T-cell (primary cell): ENCODE data around the gene DNM3. TPM values are rescaled to one million over a fixed set of nuclear protein-coding genes. Genes with fewer than 3 reads are reported as not detected.

Source experiments
- ATAC-seq, 4 experiments: fragments of 200-7000 bp in 3 of 4; fragments of 150-1000 bp in 1 of 4; cut with Tn5 transposase; replicated peaks in 1 of 4; 1 replicate in 3 of 4; 2 replicates in 1 of 4; pipeline ENCODE4 v1.10.0; 2021; ENCODE audit warnings: moderate library complexity in 3 of 4, mild to moderate bottlenecking in 2 of 4, moderate number of reproducible peaks in 1 of 4
- CTCF ChIA-PET, 2 donors: fragments of 300-600 bp; sonication (Branson Sonifier 250); formaldehyde crosslinking; loops; one replicate each; lab custom pipeline; 2022; ENCODE audit warnings: antibody characterized with exemption in 2 of 2; lab: Charles Lee
- POLR2A ChIA-PET, 2 donors: fragments of 300-600 bp; sonication (Branson Sonifier 250); formaldehyde crosslinking; loops; one replicate each; lab custom pipeline; 2022; ENCODE audit warnings: antibody characterized with exemption in 2 of 2; lab: Charles Lee
- DNase-seq, 35 experiments: peaks; one replicate each; pipeline versions ENCODE4 v3.0.0 to v3.0.0-alpha.2; 2013 to 2023
- H3K27ac ChIP-seq: one replicate; pipeline ENCODE4 v1.5.1; 2013; ENCODE audit warnings: low read length
- H3K27me3 ChIP-seq, 2 experiments: replicated peaks in 1 of 2; 1 replicate in 1 of 2; 2 replicates in 1 of 2; pipeline versions ENCODE4 v1.6.1 to v1.7.0; 2013; ENCODE audit warnings: low read length in 1 of 2, mixed read lengths in 1 of 2; ENCODE audit not compliant: control insufficient read depth in 2 of 2, insufficient read depth in 2 of 2; ENCODE audit errors: extremely low read depth in 1 of 2
- H3K36me3 ChIP-seq, 2 donors: 1 replicate in 1 of 2; 2 replicates in 1 of 2; pipeline versions ENCODE4 v1.6.1 to v1.7.0; 2013; ENCODE audit warnings: low read length in 1 of 2; ENCODE audit not compliant: control insufficient read depth in 2 of 2, insufficient read depth in 1 of 2; ENCODE audit errors: extremely low read depth in 1 of 2
- H3K4me1 ChIP-seq, 2 experiments: 1 replicate in 1 of 2; 2 replicates in 1 of 2; pipeline versions ENCODE4 v1.6.1 to v1.7.0; 2013; ENCODE audit warnings: low read length in 2 of 2, mixed read lengths in 1 of 2; ENCODE audit not compliant: insufficient read depth in 2 of 2, control insufficient read depth in 1 of 2; ENCODE audit errors: extremely low read depth in 1 of 2
- H3K4me3 ChIP-seq, 2 donors: 1 replicate in 1 of 2; 2 replicates in 1 of 2; pipeline versions ENCODE4 v1.5.1 to v1.7.0; 2013; ENCODE audit warnings: mild to moderate bottlenecking in 2 of 2, low read length in 1 of 2, moderate library complexity in 1 of 2; ENCODE audit not compliant: control insufficient read depth in 1 of 2; ENCODE audit errors: extremely low read depth in 1 of 2
- H3K9me3 ChIP-seq: 2 replicates; pipeline ENCODE4 v1.7.0; 2013
- H3K27ac Mint-ChIP-seq, 2 donors: one replicate each; pipeline ENCODE4 v1.8.0; 2020 to 2021; ENCODE audit warnings: mild to moderate bottlenecking in 2 of 2, mixed read lengths in 2 of 2
- H3K27me3 Mint-ChIP-seq, 2 donors: one replicate each; pipeline ENCODE4 v1.8.0; 2021 to 2022; ENCODE audit warnings: mixed read lengths in 2 of 2
- H3K36me3 Mint-ChIP-seq: one replicate; pipeline ENCODE4 v1.8.0; 2021; ENCODE audit warnings: mixed read lengths
- H3K4me1 Mint-ChIP-seq, 3 donors: one replicate each; pipeline ENCODE4 v1.8.0; 2020 to 2022; ENCODE audit warnings: mixed read lengths in 3 of 3, mild to moderate bottlenecking in 1 of 3
- H3K4me3 Mint-ChIP-seq, 3 donors: one replicate each; pipeline ENCODE4 v1.8.0; 2020 to 2022; ENCODE audit warnings: mild to moderate bottlenecking in 3 of 3, mixed read lengths in 3 of 3, moderate library complexity in 3 of 3
- H3K9me3 Mint-ChIP-seq, 3 donors: one replicate each; pipeline ENCODE4 v1.8.0; 2020 to 2022; ENCODE audit warnings: mixed read lengths in 3 of 3
- WGBS: methylation state at CpG from one replicate; pipeline ENCODE4 v1.1.5; 2013; ENCODE audit warnings: missing lambda C conversion rate; ENCODE audit not compliant: insufficient coverage; 5-methylcytosine and 5-hydroxymethylcytosine counted together
- total RNA-seq, 35 experiments: library from RNA in 6 of 35; stranded (reverse) in 6 of 35; fragments of 120-200 nt in 1 of 35; gene quantifications; one replicate each; pipeline versions ENCODE4 v1.2.1 to v1.2.4 and lab custom pipeline; 2013 to 2026

Gene DNM3
- total RNA-seq, 5 donors from 2014 or later (not counting 1 experiment from before 2014, with no cell fraction given): 2.0 to 2.8 (median 2.4) TPM

DNA sequence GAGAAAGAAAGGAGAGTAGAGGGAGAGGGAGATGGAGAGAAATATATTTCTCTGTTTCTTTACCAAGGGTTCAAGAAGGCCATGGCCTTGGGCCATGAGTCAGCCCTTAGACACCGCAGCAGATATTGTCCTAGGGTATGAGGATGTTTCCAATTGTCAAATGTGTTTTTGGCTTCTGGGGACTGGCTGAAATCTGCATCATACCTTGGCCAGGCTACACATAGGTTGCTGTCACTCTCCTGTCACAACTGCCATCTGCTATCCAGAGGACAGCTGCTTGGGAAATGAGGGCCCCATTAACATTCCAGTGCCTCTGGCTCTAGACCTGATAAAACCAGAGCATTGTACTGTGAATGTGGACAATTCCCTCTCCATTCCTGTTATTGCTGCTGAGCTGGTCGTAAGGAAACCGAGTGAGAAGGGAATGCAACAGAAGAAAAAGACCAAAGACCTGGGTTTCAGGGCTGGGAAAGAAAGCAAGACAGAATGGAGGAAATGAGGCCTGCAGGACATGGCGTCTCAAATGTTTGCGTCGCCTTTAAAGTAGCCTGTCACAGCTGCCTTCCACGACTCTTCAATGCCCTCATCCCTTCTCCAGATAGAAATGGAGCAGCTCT is 611.3 kb downstream of the DNM3 start:
- Mint-ChIP-seq H3K9me3 (no peaks in the 10 kb centered on the region), H3K4me1 (peaks cover 18 to 23% (median 21%) of the 10 kb centered on the region in 3 donors), H3K27ac (no peak overlapping the region), H3K27me3 (peaks cover 2 to 6% of the 10 kb centered on the region in 2 donors), H3K4me3 (no peak overlapping the region), H3K36me3 (no peaks in the 10 kb centered on the region)
- Histone ChIP-seq H3K36me3 (no peaks in the 10 kb centered on the region), H3K9me3 (no peaks in the 10 kb centered on the region), H3K27ac (no peak overlapping the region), H3K4me1 (peaks cover 10 to 11% of the 10 kb centered on the region in 2 experiments), H3K4me3 (no peak overlapping the region), H3K27me3 (peaks cover 0 to 5% of the 10 kb centered on the region in 2 experiments)
- POLR2A ChIA-PET: no interaction called here
- WGBS: 91% methylated on average over 4 of the region's 7 CpGs
- CTCF ChIA-PET: interaction anchor here in 1 of 2 donors (1.5 kb wide), 1 partner anchor 80 kb away, joined by 3 read pairs; the partner anchor contains the start of gene SUCO
- ATAC-seq (no peak), DNase-seq (no peak)

DNA sequence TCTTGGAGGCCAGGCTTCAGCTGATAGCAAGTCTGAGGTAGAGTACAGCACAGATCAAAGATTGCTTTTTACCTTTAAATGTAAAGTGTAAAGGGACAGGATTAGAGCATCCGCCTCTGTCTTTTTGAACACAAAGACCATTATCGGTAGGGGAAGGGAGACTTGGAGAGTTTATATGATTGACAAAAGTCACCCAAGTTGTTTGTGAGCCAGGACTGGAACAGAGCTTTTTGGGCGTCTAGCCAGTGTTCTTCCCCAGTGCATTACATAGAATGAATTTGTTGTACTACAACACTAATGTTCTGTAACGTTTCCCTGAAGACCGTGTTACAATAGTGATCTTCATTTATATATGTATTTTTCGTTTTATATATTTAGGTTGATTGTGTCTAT is 611.9 kb downstream of the DNM3 start:
- H3K9me3 Mint-ChIP-seq: no peaks in the 10 kb centered on the region
- POLR2A ChIA-PET: no interaction called here
- CTCF ChIA-PET: interaction anchor here in 1 of 2 donors (1.5 kb wide), 1 partner anchor 80 kb away, joined by 3 read pairs; the partner anchor contains the start of gene SUCO
- WGBS: 100% methylated on average over 2 of the region's 6 CpGs
- H3K4me1 Mint-ChIP-seq: peaks cover 18 to 23% (median 21%) of the 10 kb centered on the region in 3 donors
- H3K27me3 ChIP-seq: peaks cover 0 to 5% of the 10 kb centered on the region in 2 experiments
- H3K27ac Mint-ChIP-seq: no peak overlapping the region
- no peaks in the 10 kb centered on the region for H3K9me3 ChIP-seq
- H3K27ac ChIP-seq: no peak overlapping the region
- H3K27me3 Mint-ChIP-seq: peaks cover 2 to 8% of the 10 kb centered on the region in 2 donors
- no peak for ATAC-seq
- peaks cover 10 to 11% of the 10 kb centered on the region in 2 experiments for H3K4me1 ChIP-seq
- no peaks in the 10 kb centered on the region for H3K36me3 ChIP-seq
- no peak for DNase-seq
- no peak overlapping the region for H3K4me3 Mint-ChIP-seq
- no peak overlapping the region for H3K4me3 ChIP-seq
- H3K36me3 Mint-ChIP-seq: no peaks in the 10 kb centered on the region

DNA sequence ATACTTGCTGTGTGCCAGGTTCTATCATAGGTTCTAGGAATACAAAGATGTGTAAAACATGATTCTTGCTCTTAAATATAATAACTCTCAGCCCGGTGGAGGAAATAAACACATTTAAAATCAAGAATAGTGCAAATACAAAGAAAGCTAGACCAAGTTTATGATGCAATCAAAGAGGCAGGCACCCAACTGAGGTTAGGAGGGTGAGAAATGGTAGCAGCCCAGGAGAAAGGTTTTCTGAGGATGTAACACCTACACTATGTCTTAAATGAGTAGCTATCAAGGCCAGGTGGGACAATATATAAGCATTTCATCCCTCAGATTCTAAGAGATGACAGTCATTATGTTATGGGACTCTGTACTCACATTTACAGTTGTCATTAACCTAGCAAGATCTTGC is 612.3 kb downstream of the DNM3 start:
- peaks cover 10 to 11% of the 10 kb centered on the region in 2 experiments for H3K4me1 ChIP-seq
- DNase-seq (no peak), ATAC-seq (no peak)
- ChIA-PET POLR2A (no interaction called here), CTCF (interaction anchor here (0.5 to 1.5 kb wide), 4 partner anchors 9 to 966 kb away, joined by 3 to 4 read pairs (median 3); partner anchors contain the start of gene SUCO (in 1 of the 2))
- Mint-ChIP-seq H3K9me3 (no peaks in the 10 kb centered on the region), H3K27ac (no peak overlapping the region), H3K4me1 (peaks cover 18 to 23% (median 21%) of the 10 kb centered on the region in 3 donors), H3K27me3 (peaks cover 2 to 8% of the 10 kb centered on the region in 2 donors), H3K36me3 (no peaks in the 10 kb centered on the region), H3K4me3 (no peak overlapping the region)
- no peaks in the 10 kb centered on the region for H3K36me3 ChIP-seq
- H3K4me3 ChIP-seq: no peak overlapping the region
- H3K9me3 ChIP-seq: no peaks in the 10 kb centered on the region
- no CpG with 5 or more reads among the region's 1 CpG for WGBS
- H3K27ac ChIP-seq: no peak overlapping the region
- peaks cover 0 to 5% of the 10 kb centered on the region in 2 experiments for H3K27me3 ChIP-seq

DNA sequence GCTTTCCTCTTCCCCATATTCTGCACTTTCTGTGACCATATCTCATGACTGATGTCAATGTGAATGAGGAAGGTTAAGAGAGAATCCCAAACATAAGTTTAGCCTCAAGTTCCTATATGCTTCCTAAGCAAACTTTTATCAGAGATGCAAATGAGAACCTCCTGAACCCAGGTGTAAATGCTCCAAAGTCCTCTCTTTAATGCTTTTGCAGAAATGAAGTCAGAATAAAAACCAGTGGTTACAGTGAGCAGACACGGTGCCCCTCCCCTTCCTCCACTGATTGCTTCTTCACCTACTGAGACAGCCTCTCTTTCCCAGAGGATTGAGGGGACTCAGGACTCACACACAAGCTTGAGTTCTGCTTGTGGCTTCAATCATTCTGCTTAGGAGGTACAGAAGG is 614.2 kb downstream of the DNM3 start:
- H3K9me3 Mint-ChIP-seq: no peaks in the 10 kb centered on the region
- Histone ChIP-seq H3K27me3 (peaks cover 0 to 5% of the 10 kb centered on the region in 2 experiments), H3K27ac (no peak overlapping the region), H3K9me3 (no peaks in the 10 kb centered on the region), H3K4me3 (no peak overlapping the region), H3K4me1 (peaks cover 1 to 6% of the 10 kb centered on the region in 2 experiments), H3K36me3 (no peaks in the 10 kb centered on the region)
- no peak overlapping the region for H3K4me3 Mint-ChIP-seq
- no peak overlapping the region for H3K27ac Mint-ChIP-seq
- no peak for ATAC-seq
- peaks cover 3 to 9% (median 9%) of the 10 kb centered on the region in 3 donors for H3K4me1 Mint-ChIP-seq
- ChIA-PET CTCF (no interaction called here), POLR2A (no interaction called here)
- no peak for DNase-seq
- no peaks in the 10 kb centered on the region for H3K36me3 Mint-ChIP-seq
- H3K27me3 Mint-ChIP-seq: peaks cover 2 to 8% of the 10 kb centered on the region in 2 donors
- WGBS: 83% methylated on average over 1 of the region's 1 CpG

DNA sequence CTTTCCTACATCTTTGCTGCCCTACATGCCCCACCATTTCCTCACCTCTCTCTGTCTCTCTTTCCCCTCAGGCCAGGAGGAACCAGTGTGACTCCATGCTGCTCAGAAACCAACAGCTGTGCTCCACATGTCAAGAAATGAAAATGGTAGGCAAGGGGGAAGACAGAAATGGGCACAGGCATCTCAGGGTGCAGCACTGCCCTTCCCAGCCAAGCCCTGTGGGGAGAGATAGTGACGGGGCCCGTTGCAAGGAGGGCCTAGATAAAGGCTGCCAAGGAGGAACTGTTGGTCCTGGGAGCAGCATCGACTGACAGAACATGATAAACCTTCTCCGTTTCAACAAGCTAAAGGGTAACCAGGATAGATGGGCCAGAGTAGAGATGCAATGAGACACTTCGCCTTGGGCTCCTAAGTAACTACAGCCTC is 615.1 kb downstream of the DNM3 start:
- Mint-ChIP-seq H3K9me3 (no peaks in the 10 kb centered on the region), H3K36me3 (no peaks in the 10 kb centered on the region), H3K4me3 (no peak overlapping the region), H3K4me1 (peaks cover 0 to under 1% (median under 1%) of the 10 kb centered on the region in 3 donors), H3K27me3 (peaks cover 2 to 8% of the 10 kb centered on the region in 2 donors), H3K27ac (no peak overlapping the region)
- CTCF ChIA-PET: no interaction called here
- Histone ChIP-seq H3K4me1 (no peaks in the 10 kb centered on the region), H3K27me3 (peaks cover 0 to 5% of the 10 kb centered on the region in 2 experiments), H3K9me3 (no peaks in the 10 kb centered on the region), H3K4me3 (no peak overlapping the region), H3K27ac (no peak overlapping the region), H3K36me3 (no peaks in the 10 kb centered on the region)
- DNase-seq: no peak
- POLR2A ChIA-PET: no interaction called here
- ATAC-seq: no peak
- WGBS: 85% methylated on average over 3 of the region's 5 CpGs

DNA sequence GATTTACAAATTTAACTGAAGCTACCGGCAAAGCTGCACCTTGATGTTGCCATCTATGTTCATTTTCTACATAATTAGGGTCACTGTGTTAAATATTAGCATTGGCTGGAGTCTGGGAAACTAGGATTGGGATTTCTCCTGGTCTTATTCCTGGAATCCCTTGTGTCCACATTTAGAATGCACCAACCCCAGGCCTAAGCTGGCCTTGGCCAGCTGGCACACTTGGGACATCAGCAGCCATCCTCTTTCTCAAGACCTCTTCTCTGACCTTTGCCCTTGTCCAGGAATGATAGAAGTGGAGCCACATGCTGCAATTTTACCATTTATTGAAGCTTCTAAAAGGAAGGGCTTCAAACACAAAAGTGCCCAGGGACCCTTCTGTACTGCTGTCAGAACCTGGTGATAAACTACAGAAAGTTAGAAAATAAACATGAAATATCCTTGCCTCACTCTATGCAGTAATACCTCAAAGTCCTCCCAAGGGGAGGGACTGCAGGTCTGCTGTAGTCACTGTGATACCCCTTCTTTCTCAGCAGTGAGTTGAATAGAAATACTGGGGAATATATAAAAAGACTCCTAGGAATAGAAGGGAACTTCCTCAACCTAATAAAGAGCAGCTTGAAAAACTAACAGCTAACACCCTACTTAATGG is 616.3 kb downstream of the DNM3 start:
- Mint-ChIP-seq H3K4me3 (no peak overlapping the region), H3K9me3 (no peaks in the 10 kb centered on the region), H3K36me3 (no peaks in the 10 kb centered on the region), H3K27ac (no peak overlapping the region), H3K4me1 (no peaks in the 10 kb centered on the region), H3K27me3 (peaks cover 2 to 8% of the 10 kb centered on the region in 2 donors)
- no peaks in the 10 kb centered on the region for H3K4me1 ChIP-seq
- no CpG with 5 or more reads among the region's 1 CpG for WGBS
- H3K36me3 ChIP-seq: no peaks in the 10 kb centered on the region
- no peak for DNase-seq
- H3K9me3 ChIP-seq: no peaks in the 10 kb centered on the region
- ATAC-seq: no peak
- POLR2A ChIA-PET: interaction anchor here in 1 of 2 donors (0.5 to 0.9 kb wide), 3 partner anchors 14 to 596 kb away, joined by 3 read pairs; no protein-coding TSS in a partner anchor
- CTCF ChIA-PET: interaction anchor here in 1 of 2 donors (0.6 kb wide), 1 partner anchor 11 kb away, joined by 3 read pairs; no protein-coding TSS in a partner anchor
- peaks cover 0 to 5% of the 10 kb centered on the region in 2 experiments for H3K27me3 ChIP-seq
- no peak overlapping the region for H3K27ac ChIP-seq
- no peak overlapping the region for H3K4me3 ChIP-seq
